Erythroblast (primary cell): ENCODE results near the gene TIPRL.

Source experiments
- GATA1 ChIP-seq: IDR thresholded peaks from 2 replicates; pipeline ENCODE4 v1.6.1; 2011; ENCODE audit warnings: low read depth, mild to moderate bottlenecking, control low read depth, low read length, moderate library complexity
- POLR2A ChIP-seq: IDR thresholded peaks from 2 replicates; pipeline ENCODE4 v1.6.1; 2011; ENCODE audit warnings: mild to moderate bottlenecking, low read length

DNA sequence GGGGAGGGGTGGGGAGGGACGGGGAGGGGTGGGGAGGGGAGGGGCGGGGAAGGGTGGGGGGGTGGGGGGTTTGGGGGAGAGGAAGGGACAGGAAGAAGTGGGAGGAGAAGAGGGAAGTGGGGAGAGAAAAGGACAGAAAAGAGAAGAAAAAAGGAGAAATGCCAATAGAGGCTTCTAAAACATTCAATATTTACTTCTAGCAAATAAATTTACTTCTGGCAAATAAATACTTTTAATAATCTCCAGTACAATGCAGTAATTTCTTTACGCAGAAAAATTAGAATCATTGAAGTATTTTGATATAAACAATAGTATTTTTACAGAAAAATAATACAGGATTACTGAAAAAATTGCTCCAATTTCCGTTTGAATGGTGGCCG lies 32.6 kb upstream of the TIPRL start:
- no peak for TF ChIP-seq POLR2A
- TF ChIP-seq GATA1: no peak
